Liver (tissue), 9 donors: ENCODE data around the gene UBALD1. TPM values are rescaled to one million over a fixed set of nuclear protein-coding genes. Genes with fewer than 3 reads are reported as not detected.

Experiments
- DNase-seq: peaks from one replicate; pipeline ENCODE4 v3.0.0-alpha.2; 2017; ENCODE audit warnings: low spot score
- H3K27ac ChIP-seq, 2 donors: one replicate each; pipeline ENCODE4 v1.7.0; 2013; ENCODE audit warnings: inconsistent platforms in 2 of 2, low read length in 2 of 2, control low read depth in 1 of 2, low read depth in 1 of 2, mild to moderate bottlenecking in 1 of 2
- H3K27me3 ChIP-seq, 4 donors: one replicate each; pipeline versions ENCODE4 v1.6.1 to v1.7.0; 2013; ENCODE audit warnings: low read length in 3 of 4, inconsistent platforms in 1 of 4, mild to moderate bottlenecking in 1 of 4, moderate library complexity in 1 of 4; ENCODE audit not compliant: control insufficient read depth in 4 of 4, insufficient read depth in 4 of 4
- H3K36me3 ChIP-seq, 4 donors: one replicate each; pipeline versions ENCODE4 v1.6.1 to v1.7.0; 2013; ENCODE audit warnings: low read length in 3 of 4, mild to moderate bottlenecking in 3 of 4, low read depth in 1 of 4, moderate library complexity in 1 of 4; ENCODE audit not compliant: control insufficient read depth in 4 of 4, insufficient read depth in 3 of 4
- H3K4me1 ChIP-seq, 4 donors: one replicate each; pipeline versions ENCODE4 v1.6.1 to v1.7.0; 2013; ENCODE audit warnings: low read length in 3 of 4, mild to moderate bottlenecking in 3 of 4, moderate library complexity in 1 of 4; ENCODE audit not compliant: control insufficient read depth in 4 of 4, insufficient read depth in 4 of 4
- H3K4me3 ChIP-seq, 3 donors: one replicate each; pipeline versions ENCODE4 v1.6.1 to v1.7.0; 2013; ENCODE audit warnings: low read length in 3 of 3, control low read depth in 1 of 3, low read depth in 1 of 3, mild to moderate bottlenecking in 1 of 3
- H3K9ac ChIP-seq, 2 donors: one replicate each; pipeline ENCODE4 v1.7.0; 2013; ENCODE audit warnings: low read length in 2 of 2, mild to moderate bottlenecking in 2 of 2, moderate library complexity in 2 of 2, control low read depth in 1 of 2, low read depth in 1 of 2
- H3K9me3 ChIP-seq, 4 donors: one replicate each; pipeline versions ENCODE4 v1.6.1 to v1.7.0; 2013; ENCODE audit warnings: low read length in 3 of 4; ENCODE audit not compliant: control insufficient read depth in 4 of 4
- ATF3 ChIP-seq: IDR thresholded peaks from 2 replicates; pipeline ENCODE4 v1.6.1; 2016; ENCODE audit warnings: antibody characterized with exemption
- CTCF ChIP-seq: fragments of 150-350 bp; IDR thresholded peaks from 2 replicates; pipeline ENCODE4 v1.5.1; 2017; ENCODE audit warnings: improper control_type of control experiment, low read depth, low read length; ENCODE audit not compliant: missing input control
- EGR1 ChIP-seq, 2 donors: IDR thresholded peaks; 2 replicates each; pipeline ENCODE4 v1.6.1; 2016 to 2018; ENCODE audit warnings: antibody characterized with exemption in 2 of 2, low read depth in 2 of 2
- FOXA1 ChIP-seq: IDR thresholded peaks from 2 replicates; pipeline ENCODE4 v1.6.1; 2016; ENCODE audit warnings: antibody characterized with exemption
- FOXA2 ChIP-seq: IDR thresholded peaks from 2 replicates; pipeline ENCODE4 v1.6.1; 2016; ENCODE audit warnings: antibody characterized with exemption
- GABPA ChIP-seq, 2 donors: IDR thresholded peaks in 1 of 2; conservative IDR thresholded peaks in 1 of 2; 2 replicates each; pipeline ENCODE4 v1.6.1; 2016; ENCODE audit warnings: antibody characterized with exemption in 2 of 2, mild to moderate bottlenecking in 1 of 2, moderate library complexity in 1 of 2
- HNF4A ChIP-seq, 2 donors: conservative IDR thresholded peaks; 2 replicates each; pipeline ENCODE4 v1.6.1; 2016; ENCODE audit warnings: antibody characterized with exemption in 2 of 2, mild to moderate bottlenecking in 2 of 2
- HNF4G ChIP-seq: IDR thresholded peaks from 2 replicates; pipeline ENCODE4 v1.6.1; 2016; ENCODE audit warnings: antibody characterized with exemption
- JUND ChIP-seq, 2 donors: IDR thresholded peaks; 2 replicates each; pipeline ENCODE4 v1.6.1; 2016; ENCODE audit warnings: antibody characterized with exemption in 2 of 2
- MAX ChIP-seq: IDR thresholded peaks from 2 replicates; pipeline ENCODE4 v1.6.1; 2016; ENCODE audit warnings: antibody characterized with exemption
- NR2F2 ChIP-seq: IDR thresholded peaks from 2 replicates; pipeline ENCODE4 v1.6.1; 2016; ENCODE audit warnings: antibody characterized with exemption
- RAD21 ChIP-seq, 2 donors: IDR thresholded peaks; 2 replicates each; pipeline ENCODE4 v1.6.1; 2016; ENCODE audit warnings: antibody characterized with exemption in 2 of 2, mild to moderate bottlenecking in 2 of 2
- REST ChIP-seq: IDR thresholded peaks from 2 replicates; pipeline ENCODE4 v1.6.1; 2016; ENCODE audit warnings: antibody characterized with exemption, mild to moderate bottlenecking
- RXRA ChIP-seq, 2 donors: IDR thresholded peaks; 2 replicates each; pipeline ENCODE4 v1.6.1; 2017 to 2018; ENCODE audit warnings: antibody characterized with exemption in 2 of 2, mild to moderate bottlenecking in 1 of 2
- SP1 ChIP-seq: IDR thresholded peaks from 2 replicates; pipeline ENCODE4 v1.6.1; 2018; ENCODE audit warnings: antibody characterized with exemption, mild to moderate bottlenecking
- TAF1 ChIP-seq: conservative IDR thresholded peaks from 2 replicates; pipeline ENCODE4 v1.6.1; 2016; ENCODE audit warnings: antibody characterized with exemption, mild to moderate bottlenecking
- YY1 ChIP-seq: IDR thresholded peaks from 2 replicates; pipeline ENCODE4 v1.6.1; 2016; ENCODE audit warnings: antibody characterized with exemption, mild to moderate bottlenecking
- ZBTB33 ChIP-seq: IDR thresholded peaks from 2 replicates; pipeline ENCODE4 v1.6.1; 2016; ENCODE audit warnings: antibody characterized with exemption
- WGBS: extraction: QIAGEN DNeasy Blood & Tissue Kit; methylation state at CpG from one replicate; pipeline ENCODE4 v1.1.7; 2013; 5-methylcytosine and 5-hydroxymethylcytosine counted together
- polyA plus RNA-seq, 2 donors: library from polyadenylated mRNA; stranded (reverse) in 1 of 2; unstranded in 1 of 2; fragments of 200-250 nt in 1 of 2; fragments of >200 nt in 1 of 2; fragmentation: Nextera tagmentation in 1 of 2; extraction: Ambion mirVana in 1 of 2; gene quantifications; one replicate each; pipeline versions ENCODE4 v1.2.1 to v1.2.3, GENCODE V29; 2013 to 2015
- total RNA-seq, 2 donors: library from RNA; depleted of rRNA; stranded (reverse); fragments of >200 nt; gene quantifications; one replicate each; pipeline ENCODE4 v1.2.3, GENCODE V29; 2014
- donor health status: healthy.
- donor health status: healthy.
- donor health status: healthy.
- donor health status: healthy.
- donor health status: healthy.

UBALD1 gene
- total and polyA plus RNA-seq, 4 donors, result 4.5 to 22.4 (median 7.5) TPM

- Histone ChIP-seq H3K27ac (peak overlapping the region; percentile 93 to 99), H3K4me1 (peaks cover 12 to 53% (median 32%) of the 10 kb centered on the region in 4 donors), H3K36me3 (peaks cover 0 to 10% (median 4%) of the 10 kb centered on the region in 4 donors), H3K9ac (peak overlapping the region; percentile 68 to 92), H3K4me3 (peak overlapping the region; percentile 85 to 94 (median 89)), H3K9me3 (no peaks in the 10 kb centered on the region), H3K27me3 (no peaks in the 10 kb centered on the region)
- DNase-seq, result no peak
- no peak for TF ChIP-seq SP1
- no peak for TF ChIP-seq REST
- no peak for TF ChIP-seq RXRA (IDR thresholded peaks at IDR 0.05)
- TF ChIP-seq GABPA (IDR thresholded peaks at IDR 0.05 in 1 of 2, conservative IDR thresholded peaks at IDR 0.05 in 1 of 2), result no peak
- no peak for TF ChIP-seq FOXA2
- TF ChIP-seq HNF4A (conservative IDR thresholded peaks at IDR 0.05), result no peak
- no peak for TF ChIP-seq JUND (IDR thresholded peaks at IDR 0.05)
- no peak for TF ChIP-seq ZBTB33
- TF ChIP-seq YY1, result no peak
- no peak for TF ChIP-seq MAX
- TF ChIP-seq HNF4G, result no peak
- no peak for TF ChIP-seq ATF3
- TF ChIP-seq RAD21 (IDR thresholded peaks at IDR 0.05), result no peak
- TF ChIP-seq FOXA1, result no peak
- WGBS, result 56% methylated on average over 14 of the region's 14 CpGs
These were observed 1.6 kb downstream of the UBALD1 start for GRCh38 chr16:4612977-4613635.

- WGBS, result 95% methylated on average over 7 of the region's 7 CpGs
- no peak overlapping the region for H3K4me3 ChIP-seq
- H3K9me3 ChIP-seq, result no peaks in the 10 kb centered on the region
- H3K27me3 ChIP-seq, result no peaks in the 10 kb centered on the region
- peaks cover 0 to 11% (median 8%) of the 10 kb centered on the region in 4 donors for H3K36me3 ChIP-seq
- no peak for DNase-seq
- peak overlapping the region in 1 of 2 donors; percentile 19 for H3K9ac ChIP-seq
- peaks cover 7 to 52% (median 30%) of the 10 kb centered on the region in 4 donors for H3K4me1 ChIP-seq
- no peak overlapping the region for H3K27ac ChIP-seq
- TF ChIP-seq SP1, result no peak
- TF ChIP-seq GABPA (IDR thresholded peaks at IDR 0.05 in 1 of 2, conservative IDR thresholded peaks at IDR 0.05 in 1 of 2), result no peak
- TF ChIP-seq ATF3, result no peak
- TF ChIP-seq TAF1, result no peak
- TF ChIP-seq CTCF, result no peak
- TF ChIP-seq RAD21 (IDR thresholded peaks at IDR 0.05), result no peak
- no peak for TF ChIP-seq FOXA1
- TF ChIP-seq HNF4A (conservative IDR thresholded peaks at IDR 0.05), result no peak
- no peak for TF ChIP-seq FOXA2
- TF ChIP-seq HNF4G, result no peak
- TF ChIP-seq RXRA (IDR thresholded peaks at IDR 0.05), result no peak
- TF ChIP-seq YY1, result no peak
- TF ChIP-seq JUND (IDR thresholded peaks at IDR 0.05), result no peak
- TF ChIP-seq NR2F2, result no peak
- TF ChIP-seq MAX, result no peak
- no peak for TF ChIP-seq REST
- TF ChIP-seq EGR1 (IDR thresholded peaks at IDR 0.05; ENCODE audit: low read depth in 2 of 2), result no peak
These were observed 2.2 kb downstream of the UBALD1 start for GRCh38 chr16:4612474-4612931.
